RWPE2 (cell line): ENCODE measurements around the gene ZNF423.

Experiments used
- ATAC-seq: fragments of 200-7000 bp; cut with Tn5 transposase; 3 replicates; pipeline ENCODE4 v1.9.1; 2021; ENCODE audit warnings: low read depth
- DNase-seq: peaks from one replicate; pipeline ENCODE4 v3.0.0-alpha.2; 2020; ENCODE audit warnings: low spot score
- H3K27ac ChIP-seq: fragments of 450-650 bp; 2 replicates; pipeline ENCODE4 v1.5.1; 2017; ENCODE audit warnings: mild to moderate bottlenecking; ENCODE audit not compliant: poor library complexity, severe bottlenecking
- H3K27me3 ChIP-seq: fragments of 250-450 bp; sonication (Bioruptor Pico); 2 replicates; pipeline ENCODE4 v1.5.1; 2021; ENCODE audit warnings: mild to moderate bottlenecking, moderate library complexity; ENCODE audit not compliant: insufficient read depth, poor library complexity, severe bottlenecking
- H3K36me3 ChIP-seq: fragments of 250-450 bp; sonication (Bioruptor Pico); 2 replicates; pipeline ENCODE4 v1.5.1; 2020; ENCODE audit warnings: low read depth, mild to moderate bottlenecking, moderate library complexity
- H3K4me1 ChIP-seq: fragments of 250-450 bp; sonication (Bioruptor Pico); 2 replicates; pipeline ENCODE4 v1.5.1; 2021; ENCODE audit warnings: mild to moderate bottlenecking, moderate library complexity; ENCODE audit not compliant: insufficient read depth, poor library complexity, severe bottlenecking
- H3K4me3 ChIP-seq: fragments of 250-450 bp; sonication (Bioruptor Pico); 2 replicates; pipeline ENCODE4 v1.5.1; 2021; ENCODE audit warnings: mild to moderate bottlenecking, moderate library complexity; ENCODE audit not compliant: severe bottlenecking
- H3K9me3 ChIP-seq: fragments of 250-450 bp; sonication (Bioruptor Pico); 2 replicates; pipeline ENCODE4 v1.5.1; 2021; ENCODE audit warnings: mild to moderate bottlenecking, moderate library complexity; ENCODE audit not compliant: severe bottlenecking
- CTCF ChIP-seq: fragments of 450-650 bp; IDR thresholded peaks from one replicate; pipeline ENCODE4 v1.5.1; 2017; ENCODE audit warnings: mild to moderate bottlenecking, moderate library complexity; ENCODE audit not compliant: poor library complexity, severe bottlenecking

Gene ZNF423

GRCh38 chr16:49603956-49604355 lies 252.0 kb downstream of the ZNF423 start:
- H3K4me3 ChIP-seq, result no peak overlapping the region

DNA sequence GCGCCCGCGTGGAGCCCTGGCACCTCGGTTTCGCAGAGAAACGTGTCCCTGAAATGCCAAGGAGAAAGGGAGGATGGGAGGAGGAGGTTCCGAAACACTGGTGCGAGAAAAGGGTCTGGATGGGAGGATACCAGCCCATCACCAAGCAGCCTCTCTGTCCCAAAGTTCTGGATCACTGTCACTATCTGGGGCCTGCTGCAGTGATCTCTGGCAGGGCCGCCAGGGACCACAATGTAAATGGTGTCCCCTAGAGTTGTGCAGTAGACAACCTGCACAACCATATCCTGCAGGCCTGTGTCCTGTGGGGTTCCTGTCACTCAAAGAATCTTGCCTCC lies 253.0 kb downstream of the ZNF423 start:
- Histone ChIP-seq H3K4me3 (no peak overlapping the region), H3K27me3 (peaks cover 13% of the 10 kb centered on the region), H3K36me3 (no peaks in the 10 kb centered on the region), H3K27ac (no peak overlapping the region), H3K9me3 (no peaks in the 10 kb centered on the region), H3K4me1 (no peaks in the 10 kb centered on the region)
- no peak for TF ChIP-seq CTCF
- ATAC-seq, result no peak
- no peak for DNase-seq

More at GRCh38 chr16:49603956-49604355, 252.0 kb downstream of the ZNF423 start:
- H3K9me3 ChIP-seq, result no peaks in the 10 kb centered on the region
- no peak for DNase-seq
- peaks cover 13% of the 10 kb centered on the region for H3K27me3 ChIP-seq
- ATAC-seq, result no peak
- H3K27ac ChIP-seq, result no peak overlapping the region
- H3K4me1 ChIP-seq, result no peaks in the 10 kb centered on the region
- TF ChIP-seq CTCF, result no peak
- no peaks in the 10 kb centered on the region for H3K36me3 ChIP-seq

DNA sequence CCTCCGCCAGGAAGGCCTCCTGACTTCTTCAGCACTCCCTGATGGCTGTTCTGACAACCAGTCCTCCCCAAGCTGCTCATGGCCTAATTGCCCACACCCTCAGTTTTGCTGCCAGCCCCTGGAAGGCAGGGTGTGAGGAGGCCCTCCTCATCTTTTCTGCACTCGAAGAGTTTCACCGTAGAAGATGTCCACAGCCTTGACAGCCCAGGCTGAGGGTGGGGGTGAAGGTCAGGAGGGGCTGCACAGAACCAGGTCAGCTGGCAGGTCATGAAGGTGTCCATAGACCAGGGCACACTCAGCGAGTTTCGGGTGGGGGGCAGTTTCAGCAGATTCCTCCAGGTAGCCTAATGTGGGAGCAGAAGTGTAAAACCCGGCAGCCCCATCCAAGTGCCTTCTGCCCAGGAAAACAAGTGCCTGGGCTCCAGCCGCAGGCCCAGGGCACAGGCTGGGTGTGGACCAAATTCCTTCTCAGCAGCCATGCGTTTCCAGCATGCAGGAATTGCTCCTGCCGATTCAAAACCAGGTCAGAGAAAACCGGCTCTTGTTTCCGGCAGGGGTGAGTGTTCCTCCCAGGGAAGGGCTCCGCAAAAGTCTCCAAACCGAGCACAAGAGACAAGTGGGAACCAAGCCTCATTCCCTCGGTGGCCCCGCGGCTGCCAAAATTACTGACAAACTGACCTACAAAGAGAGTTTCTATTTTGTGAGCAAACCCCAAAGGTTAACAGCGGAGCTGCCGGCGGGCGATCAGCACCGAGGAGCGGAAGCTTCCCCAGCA lies 253.5 kb downstream of the ZNF423 start:
- TF ChIP-seq CTCF, result no peak
- ATAC-seq (no peak; the same call in 2 of the 3 replicates), DNase-seq (no peak)
- Histone ChIP-seq H3K4me1 (no peaks in the 10 kb centered on the region), H3K9me3 (no peaks in the 10 kb centered on the region), H3K27ac (no peak overlapping the region), H3K27me3 (peaks cover 13% of the 10 kb centered on the region), H3K4me3 (no peak overlapping the region), H3K36me3 (no peaks in the 10 kb centered on the region)

GRCh38 chr16:49601576-49601975 lies 254.3 kb downstream of the ZNF423 start:
- Histone ChIP-seq H3K27me3 (peaks cover 16% of the 10 kb centered on the region), H3K9me3 (no peaks in the 10 kb centered on the region), H3K36me3 (no peaks in the 10 kb centered on the region), H3K4me1 (no peaks in the 10 kb centered on the region), H3K4me3 (no peak overlapping the region), H3K27ac (no peak overlapping the region)
- no peak for DNase-seq
- ATAC-seq, result no peak
- no peak for TF ChIP-seq CTCF

GRCh38 chr16:49600976-49601375 lies 254.9 kb downstream of the ZNF423 start:
- DNase-seq (no peak), ATAC-seq (no peak)
- Histone ChIP-seq H3K27me3 (peaks cover 22% of the 10 kb centered on the region), H3K4me3 (no peak overlapping the region), H3K27ac (no peak overlapping the region), H3K9me3 (no peaks in the 10 kb centered on the region), H3K36me3 (no peaks in the 10 kb centered on the region), H3K4me1 (no peaks in the 10 kb centered on the region)
- TF ChIP-seq CTCF, result no peak
